Fibroblast of upper back skin (primary cell): Measurements from ENCODE around the gene MRPL14.
"Not testable (repeated sequence)": the region's sequence is repeated elsewhere in the genome, so short reads cannot be mapped to it uniquely, and the experiment has no call there.

Experiments
- DNase-seq: peaks from one replicate; pipeline ENCODE4 v3.0.0-alpha.2; 2013

The MRPL14 gene

GRCh38 chr6:44096612-44097011 lies 30.6 kb downstream of the MRPL14 start:
- DNase-seq, result peak; percentile 71

- not testable (repeated sequence) for DNase-seq
Observed at GRCh38 chr6:44095243-44095623, 32.0 kb downstream of the MRPL14 start.

GRCh38 chr6:44094403-44095242 lies 32.6 kb downstream of the MRPL14 start:
- DNase-seq, result no peak

GRCh38 chr6:44093750-44094402 lies 33.4 kb downstream of the MRPL14 start:
- DNase-seq, result no peak

GRCh38 chr6:44093066-44093465 lies 34.2 kb downstream of the MRPL14 start:
- DNase-seq, result no peak

GRCh38 chr6:44091981-44092884 lies 35.0 kb downstream of the MRPL14 start:
- no peak for DNase-seq

GRCh38 chr6:44091356-44091755 lies 35.9 kb downstream of the MRPL14 start:
- DNase-seq, result not testable (repeated sequence)

GRCh38 chr6:44090465-44090864 lies 36.8 kb downstream of the MRPL14 start:
- DNase-seq, result no peak

GRCh38 chr6:44088827-44089590 lies 38.2 kb downstream of the MRPL14 start:
- no peak for DNase-seq

GRCh38 chr6:44087623-44088022 lies 39.6 kb downstream of the MRPL14 start:
- DNase-seq, result no peak

GRCh38 chr6:44086931-44087574 lies 40.2 kb downstream of the MRPL14 start:
- DNase-seq, result no peak

GRCh38 chr6:44085219-44085618 lies 42.0 kb downstream of the MRPL14 start:
- no peak for DNase-seq

- peak; percentile 69 for DNase-seq
Observed at GRCh38 chr6:44084231-44085014, 42.8 kb downstream of the MRPL14 start.

GRCh38 chr6:44082872-44083321 lies 44.4 kb downstream of the MRPL14 start:
- no peak for DNase-seq

GRCh38 chr6:44081753-44082152 lies 45.5 kb downstream of the MRPL14 start:
- no peak for DNase-seq

GRCh38 chr6:44080561-44081521 lies 46.4 kb downstream of the MRPL14 start:
- DNase-seq, result no peak

- DNase-seq, result no peak
Observed at GRCh38 chr6:44079672-44080071, 47.6 kb downstream of the MRPL14 start.

- DNase-seq, result peak; percentile 75
Observed at GRCh38 chr6:44078827-44079671, 48.2 kb downstream of the MRPL14 start.
